Kasumi-1 (cell line): ENCODE measurements around the gene ATR.
"Not testable (repeated sequence)": the region's sequence is repeated elsewhere in the genome, so short reads cannot be mapped to it uniquely, and the experiment has no call there.

Source experiments
- DNase-seq, 2 experiments: peaks; one replicate each; lab custom pipeline; 2025; lab: John Stamatoyannopoulos, UW

Gene ATR

GRCh38 chr3:142447852-142448823 is 130.4 kb downstream of the ATR start, which contains the start of gene XRN1:
Gene XRN1, minus strand, starts transcription at chr3:142448037. Its CDS starts 93 bp downstream, at chr3:142447944.
- peak; percentile 75 to 82 for DNase-seq

GRCh38 chr3:142447301-142447851 is 131.2 kb downstream of the ATR start:
- peak; percentile 43 to 51 for DNase-seq

- DNase-seq: peak; percentile 40 to 58
These were observed 132.7 kb downstream of the ATR start for GRCh38 chr3:142445816-142446254.

- DNase-seq: no peak
These were observed 134.2 kb downstream of the ATR start for GRCh38 chr3:142444343-142444742.

GRCh38 chr3:142443060-142443459 is 135.5 kb downstream of the ATR start:
- not testable (repeated sequence) for DNase-seq

GRCh38 chr3:142439499-142440220 is 138.9 kb downstream of the ATR start:
- DNase-seq: not testable (repeated sequence)

GRCh38 chr3:142438096-142438495 is 140.4 kb downstream of the ATR start:
- not testable (repeated sequence) for DNase-seq

- no peak for DNase-seq
These were observed 141.5 kb downstream of the ATR start for GRCh38 chr3:142436951-142437585.

GRCh38 chr3:142434503-142434902 is 144.0 kb downstream of the ATR start:
- no peak for DNase-seq

- DNase-seq: no peak
These were observed 145.4 kb downstream of the ATR start for GRCh38 chr3:142433110-142433509.

- no peak for DNase-seq
These were observed 149.0 kb downstream of the ATR start for GRCh38 chr3:142429582-142429981.

GRCh38 chr3:142424754-142425153 is 153.8 kb downstream of the ATR start:
- DNase-seq: no peak

GRCh38 chr3:142418926-142419592 is 159.5 kb downstream of the ATR start:
- no peak for DNase-seq

GRCh38 chr3:142417302-142417701 is 161.2 kb downstream of the ATR start:
- DNase-seq: no peak

GRCh38 chr3:142400537-142400936 is 178.0 kb downstream of the ATR start:
- DNase-seq: not testable (repeated sequence)
